ENCODE results near the gene SKP1.

SKP1 gene

GRCh38 chr5:134131165-134131564, 45.6 kb downstream of the SKP1 start:
- Histone ChIP-seq H3K36me3 (ENCODE audit: control insufficient read depth, low read length) (peaks cover 3% of the 10 kb centered on the region; the same call in 1 of the 2 replicates), H3K4me1 (ENCODE audit: control insufficient read depth, low read length) (no peaks in the 10 kb centered on the region), H3K9me3 (ENCODE audit: control insufficient read depth, insufficient read depth, low read length) (no peaks in the 10 kb centered on the region), H3F3A (ENCODE audit: control insufficient read depth, insufficient read depth) (no peaks in the 10 kb centered on the region), H3K4me3 (ENCODE audit: low read length) (no peak overlapping the region), H3K9me2 (replicated peaks; ENCODE audit: control insufficient read depth, low read length) (no peaks in the 10 kb centered on the region), H3K27me3 (ENCODE audit: control insufficient read depth, low read length) (no peaks in the 10 kb centered on the region), H4K20me1 (ENCODE audit: control insufficient read depth, insufficient read depth, low read depth, low read length) (0 out of 2 replicates have a peak, but pooled peaks cover 4% of the 10 kb centered on the region), H3K27ac (ENCODE audit: low read depth, low read length) (no peak overlapping the region), H3K4me2 (ENCODE audit: low read length) (no peak overlapping the region), H3K79me2 (ENCODE audit: control insufficient read depth, low read length) (no peaks in the 10 kb centered on the region)
- TF ChIP-seq EZH2phosphoT487 (IDR thresholded peaks at IDR 0.05; ENCODE audit: borderline replicate concordance, low read length): no peak
- TF ChIP-seq, protein P1, sequence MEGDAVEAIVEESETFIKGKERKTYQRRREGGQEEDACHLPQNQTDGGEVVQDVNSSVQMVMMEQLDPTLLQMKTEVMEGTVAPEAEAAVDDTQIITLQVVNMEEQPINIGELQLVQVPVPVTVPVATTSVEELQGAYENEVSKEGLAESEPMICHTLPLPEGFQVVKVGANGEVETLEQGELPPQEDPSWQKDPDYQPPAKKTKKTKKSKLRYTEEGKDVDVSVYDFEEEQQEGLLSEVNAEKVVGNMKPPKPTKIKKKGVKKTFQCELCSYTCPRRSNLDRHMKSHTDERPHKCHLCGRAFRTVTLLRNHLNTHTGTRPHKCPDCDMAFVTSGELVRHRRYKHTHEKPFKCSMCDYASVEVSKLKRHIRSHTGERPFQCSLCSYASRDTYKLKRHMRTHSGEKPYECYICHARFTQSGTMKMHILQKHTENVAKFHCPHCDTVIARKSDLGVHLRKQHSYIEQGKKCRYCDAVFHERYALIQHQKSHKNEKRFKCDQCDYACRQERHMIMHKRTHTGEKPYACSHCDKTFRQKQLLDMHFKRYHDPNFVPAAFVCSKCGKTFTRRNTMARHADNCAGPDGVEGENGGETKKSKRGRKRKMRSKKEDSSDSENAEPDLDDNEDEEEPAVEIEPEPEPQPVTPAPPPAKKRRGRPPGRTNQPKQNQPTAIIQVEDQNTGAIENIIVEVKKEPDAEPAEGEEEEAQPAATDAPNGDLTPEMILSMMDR (IDR thresholded peaks at IDR 0.05; ENCODE audit: low read depth, low read length, poor library complexity, severe bottlenecking): no peak

- Histone ChIP-seq H3K27me3 (ENCODE audit: control insufficient read depth, low read length) (no peaks in the 10 kb centered on the region), H3K4me2 (ENCODE audit: low read length) (no peak overlapping the region), H3K4me1 (ENCODE audit: control insufficient read depth, low read length) (no peaks in the 10 kb centered on the region), H3K9me2 (replicated peaks; ENCODE audit: control insufficient read depth, low read length) (no peaks in the 10 kb centered on the region), H3K4me3 (ENCODE audit: low read length) (no peak overlapping the region), H4K20me1 (ENCODE audit: control insufficient read depth, insufficient read depth, low read depth, low read length) (0 out of 2 replicates have a peak, but pooled peaks cover 4% of the 10 kb centered on the region), H3K27ac (ENCODE audit: low read depth, low read length) (no peak overlapping the region), H3K36me3 (ENCODE audit: control insufficient read depth, low read length) (no peaks in the 10 kb centered on the region), H3K9me3 (ENCODE audit: control insufficient read depth, insufficient read depth, low read length) (no peaks in the 10 kb centered on the region), H3F3A (ENCODE audit: control insufficient read depth, insufficient read depth) (no peaks in the 10 kb centered on the region), H3K79me2 (ENCODE audit: control insufficient read depth, low read length) (no peaks in the 10 kb centered on the region)
- TF ChIP-seq EZH2phosphoT487 (IDR thresholded peaks at IDR 0.05; ENCODE audit: borderline replicate concordance, low read length): no peak
- TF ChIP-seq, protein P1 (IDR thresholded peaks at IDR 0.05; ENCODE audit: low read depth, low read length, poor library complexity, severe bottlenecking): no peak
These were observed 46.4 kb downstream of the SKP1 start for GRCh38 chr5:134130239-134130945.

DNA sequence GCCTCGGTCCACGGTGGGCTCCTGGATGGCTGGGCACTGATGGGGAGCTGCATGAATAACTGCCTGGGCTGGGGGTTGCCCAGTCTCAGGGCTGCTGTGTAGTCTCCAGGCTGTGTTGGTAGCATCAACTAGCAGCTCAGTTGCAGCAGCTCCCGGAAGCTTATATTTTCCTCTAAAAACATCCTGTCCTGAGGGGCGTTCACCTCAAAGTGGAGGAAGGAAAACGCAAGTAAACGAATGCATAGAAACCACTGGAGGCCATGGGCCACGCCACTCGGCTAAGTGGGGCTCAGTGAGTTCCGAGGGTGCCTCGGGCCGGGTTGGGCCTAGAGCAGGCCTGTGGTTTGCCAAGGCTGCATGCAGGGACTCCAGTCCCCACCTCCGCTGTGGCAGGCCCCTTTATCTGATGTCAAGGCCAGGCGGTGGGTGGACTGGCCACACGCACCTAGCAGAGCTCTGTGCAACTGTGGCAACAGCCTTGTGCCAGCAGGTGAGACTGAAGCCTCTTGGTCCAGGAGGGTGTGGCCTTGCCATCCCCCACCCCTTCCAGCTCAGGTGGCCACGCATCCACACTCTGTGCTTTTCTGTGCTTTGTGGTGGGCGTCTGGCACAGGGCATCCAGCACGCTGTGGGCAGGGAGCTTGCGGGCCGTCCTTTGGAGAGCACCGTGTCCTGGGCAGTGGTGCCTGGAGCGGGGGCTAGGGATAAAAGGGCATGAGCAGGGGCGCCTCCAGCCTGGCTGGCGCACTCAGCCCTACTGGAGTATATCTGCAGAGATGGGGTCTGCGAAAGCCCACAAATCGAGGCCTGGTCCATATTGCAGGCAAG, 47.1 kb downstream of the SKP1 start:
- Histone ChIP-seq H3K4me3 (ENCODE audit: low read length) (no peak overlapping the region), H3K9me3 (ENCODE audit: control insufficient read depth, insufficient read depth, low read length) (no peaks in the 10 kb centered on the region), H3K4me1 (ENCODE audit: control insufficient read depth, low read length) (0 out of 2 replicates have a peak, but pooled peaks cover 2% of the 10 kb centered on the region), H3K36me3 (ENCODE audit: control insufficient read depth, low read length) (no peaks in the 10 kb centered on the region), H3K9me2 (replicated peaks; ENCODE audit: control insufficient read depth, low read length) (no peaks in the 10 kb centered on the region), H3K27me3 (ENCODE audit: control insufficient read depth, low read length) (no peaks in the 10 kb centered on the region), H3K4me2 (ENCODE audit: low read length) (no peak overlapping the region), H4K20me1 (ENCODE audit: control insufficient read depth, insufficient read depth, low read depth, low read length) (0 out of 2 replicates have a peak, but pooled peaks cover 4% of the 10 kb centered on the region), H3F3A (ENCODE audit: control insufficient read depth, insufficient read depth) (no peaks in the 10 kb centered on the region), H3K79me2 (ENCODE audit: control insufficient read depth, low read length) (no peaks in the 10 kb centered on the region), H3K27ac (ENCODE audit: low read depth, low read length) (no peak overlapping the region)
- no peak for TF ChIP-seq EZH2phosphoT487 (IDR thresholded peaks at IDR 0.05; ENCODE audit: borderline replicate concordance, low read length)
- TF ChIP-seq, protein P1 (IDR thresholded peaks at IDR 0.05; ENCODE audit: low read depth, low read length, poor library complexity, severe bottlenecking): no peak

All from DOHH2 (cell line).